ENCODE measurements around the gene GPC5. TPM values are rescaled to one million over a fixed set of nuclear protein-coding genes. Genes with fewer than 3 reads are reported as not detected.

The GPC5 gene
- total RNA-seq, 4 donors from 2014 or later, result 0.24 to 30.8 (median 1.8) TPM; not detected in 1

DNA sequence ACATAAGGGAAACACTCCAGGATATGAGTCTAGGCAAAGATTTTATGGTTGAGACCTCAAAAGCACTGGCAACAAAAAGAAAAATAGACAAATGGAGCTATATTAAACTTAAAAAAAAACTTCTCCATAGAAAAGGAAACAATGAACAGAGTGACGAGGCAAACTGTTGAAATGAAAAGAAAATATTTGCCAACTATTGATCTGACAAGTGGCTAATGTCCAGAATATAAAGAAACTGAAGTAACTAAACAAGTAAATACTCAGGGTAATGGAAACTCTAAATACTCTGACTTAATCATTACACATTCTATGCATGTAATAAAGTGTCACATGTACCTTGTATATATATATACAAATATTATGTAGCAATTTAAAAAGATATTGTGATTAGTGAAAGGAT, 562.5 kb downstream of the GPC5 start:
- H3K36me3 ChIP-seq, result no peaks in the 10 kb centered on the region
- H3K9me3 ChIP-seq, result no peaks in the 10 kb centered on the region
- no peaks in the 10 kb centered on the region for H3K27me3 ChIP-seq
- no peak for DNase-seq
- TF ChIP-seq, protein P1, sequence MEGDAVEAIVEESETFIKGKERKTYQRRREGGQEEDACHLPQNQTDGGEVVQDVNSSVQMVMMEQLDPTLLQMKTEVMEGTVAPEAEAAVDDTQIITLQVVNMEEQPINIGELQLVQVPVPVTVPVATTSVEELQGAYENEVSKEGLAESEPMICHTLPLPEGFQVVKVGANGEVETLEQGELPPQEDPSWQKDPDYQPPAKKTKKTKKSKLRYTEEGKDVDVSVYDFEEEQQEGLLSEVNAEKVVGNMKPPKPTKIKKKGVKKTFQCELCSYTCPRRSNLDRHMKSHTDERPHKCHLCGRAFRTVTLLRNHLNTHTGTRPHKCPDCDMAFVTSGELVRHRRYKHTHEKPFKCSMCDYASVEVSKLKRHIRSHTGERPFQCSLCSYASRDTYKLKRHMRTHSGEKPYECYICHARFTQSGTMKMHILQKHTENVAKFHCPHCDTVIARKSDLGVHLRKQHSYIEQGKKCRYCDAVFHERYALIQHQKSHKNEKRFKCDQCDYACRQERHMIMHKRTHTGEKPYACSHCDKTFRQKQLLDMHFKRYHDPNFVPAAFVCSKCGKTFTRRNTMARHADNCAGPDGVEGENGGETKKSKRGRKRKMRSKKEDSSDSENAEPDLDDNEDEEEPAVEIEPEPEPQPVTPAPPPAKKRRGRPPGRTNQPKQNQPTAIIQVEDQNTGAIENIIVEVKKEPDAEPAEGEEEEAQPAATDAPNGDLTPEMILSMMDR (IDR thresholded peaks at IDR 0.05), result no peak
- no peak for TF ChIP-seq POLR2A (IDR thresholded peaks at IDR 0.05)
- intact Hi-C loops (cut with DNase I; ENCODE audit: low total_unique reads), result no loop called here
- no peak overlapping the region for H3K4me3 ChIP-seq
- H3K4me1 ChIP-seq, result no peaks in the 10 kb centered on the region
- no peak overlapping the region for H3K27ac ChIP-seq

DNA sequence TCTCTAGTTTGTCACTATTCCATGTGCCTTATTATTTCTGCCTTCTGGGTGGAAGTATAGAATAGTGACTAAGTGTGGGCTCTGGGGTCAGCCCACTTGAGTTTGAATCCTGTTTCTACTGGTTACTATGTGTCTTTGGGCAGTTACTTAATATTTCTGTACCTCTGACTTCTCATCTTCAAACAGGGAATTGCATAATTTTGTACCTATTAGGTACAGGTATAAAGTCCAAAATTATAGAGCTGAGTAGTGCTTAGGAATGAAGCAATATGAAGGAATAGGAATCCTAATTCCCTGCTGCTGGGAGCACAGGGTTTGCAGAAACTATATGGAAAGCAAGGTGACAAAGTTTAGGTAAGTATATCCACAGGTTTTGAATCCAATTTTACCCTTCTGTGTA, 564.5 kb downstream of the GPC5 start:
- no peaks in the 10 kb centered on the region for H3K9me3 ChIP-seq
- no peaks in the 10 kb centered on the region for H3K36me3 ChIP-seq
- H3K27ac ChIP-seq, result no peak overlapping the region
- H3K4me3 ChIP-seq, result no peak overlapping the region
- H3K27me3 ChIP-seq, result no peaks in the 10 kb centered on the region
- no peaks in the 10 kb centered on the region for H3K4me1 ChIP-seq
- DNase-seq, result no peak
- intact Hi-C loops (cut with DNase I; ENCODE audit: low total_unique reads), result no loop called here
- no peak for TF ChIP-seq POLR2A (IDR thresholded peaks at IDR 0.05)
- TF ChIP-seq, protein P1 (IDR thresholded peaks at IDR 0.05), result no peak

DNA sequence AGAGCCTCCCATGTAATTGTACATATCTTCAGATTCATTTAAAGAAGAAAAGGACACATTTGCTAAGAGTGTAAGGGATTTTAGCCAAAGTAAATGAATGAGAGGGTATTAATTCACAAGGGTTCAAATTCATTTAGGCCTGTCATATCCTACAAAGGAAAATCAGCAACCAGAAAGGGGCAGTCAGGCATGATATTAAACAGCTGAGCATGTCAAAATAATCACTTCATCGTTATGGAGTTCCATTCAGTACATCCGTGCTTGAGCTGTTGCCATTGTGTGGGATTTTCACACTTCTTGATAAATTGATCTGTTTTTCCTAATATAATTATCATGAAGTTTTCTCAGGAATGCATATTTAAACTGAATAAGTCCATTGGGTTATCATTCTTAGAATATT, 567.1 kb downstream of the GPC5 start:
- H3K27me3 ChIP-seq, result no peaks in the 10 kb centered on the region
- no peak overlapping the region for H3K4me3 ChIP-seq
- H3K9me3 ChIP-seq, result no peaks in the 10 kb centered on the region
- H3K4me1 ChIP-seq, result no peaks in the 10 kb centered on the region
- intact Hi-C loops (cut with DNase I; ENCODE audit: low total_unique reads), result no loop called here
- no peak for TF ChIP-seq POLR2A (IDR thresholded peaks at IDR 0.05)
- TF ChIP-seq, protein P1 (IDR thresholded peaks at IDR 0.05), result no peak
- no peaks in the 10 kb centered on the region for H3K36me3 ChIP-seq
- DNase-seq, result no peak
- no peak overlapping the region for H3K27ac ChIP-seq

DNA sequence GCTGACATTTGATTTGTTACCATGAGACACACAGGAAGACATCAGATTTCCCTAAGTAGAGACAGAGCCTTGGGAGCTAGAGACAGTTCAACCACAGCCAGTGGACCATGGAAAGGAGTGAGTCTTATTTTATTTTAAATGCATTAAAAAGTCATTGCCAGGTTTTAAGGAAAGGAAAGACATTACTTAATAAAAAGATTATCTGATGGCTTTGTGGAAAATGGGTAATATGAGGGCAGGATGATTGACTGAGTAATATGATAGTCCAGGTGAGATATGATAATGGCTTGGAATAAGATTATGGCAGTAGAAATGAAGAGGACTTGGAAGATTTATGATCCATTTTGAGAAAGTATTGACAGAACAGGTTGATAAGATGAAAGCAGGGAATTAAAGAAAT, 580.1 kb downstream of the GPC5 start:
- no peak for DNase-seq
- H3K27ac ChIP-seq, result no peak overlapping the region
- intact Hi-C loops (cut with DNase I; ENCODE audit: low total_unique reads), result no loop called here
- no peaks in the 10 kb centered on the region for H3K27me3 ChIP-seq
- no peaks in the 10 kb centered on the region for H3K9me3 ChIP-seq
- H3K36me3 ChIP-seq, result no peaks in the 10 kb centered on the region
- no peak overlapping the region for H3K4me3 ChIP-seq
- H3K4me1 ChIP-seq, result no peaks in the 10 kb centered on the region
- TF ChIP-seq, protein P1 (IDR thresholded peaks at IDR 0.05), result no peak
- no peak for TF ChIP-seq POLR2A (IDR thresholded peaks at IDR 0.05)

DNA sequence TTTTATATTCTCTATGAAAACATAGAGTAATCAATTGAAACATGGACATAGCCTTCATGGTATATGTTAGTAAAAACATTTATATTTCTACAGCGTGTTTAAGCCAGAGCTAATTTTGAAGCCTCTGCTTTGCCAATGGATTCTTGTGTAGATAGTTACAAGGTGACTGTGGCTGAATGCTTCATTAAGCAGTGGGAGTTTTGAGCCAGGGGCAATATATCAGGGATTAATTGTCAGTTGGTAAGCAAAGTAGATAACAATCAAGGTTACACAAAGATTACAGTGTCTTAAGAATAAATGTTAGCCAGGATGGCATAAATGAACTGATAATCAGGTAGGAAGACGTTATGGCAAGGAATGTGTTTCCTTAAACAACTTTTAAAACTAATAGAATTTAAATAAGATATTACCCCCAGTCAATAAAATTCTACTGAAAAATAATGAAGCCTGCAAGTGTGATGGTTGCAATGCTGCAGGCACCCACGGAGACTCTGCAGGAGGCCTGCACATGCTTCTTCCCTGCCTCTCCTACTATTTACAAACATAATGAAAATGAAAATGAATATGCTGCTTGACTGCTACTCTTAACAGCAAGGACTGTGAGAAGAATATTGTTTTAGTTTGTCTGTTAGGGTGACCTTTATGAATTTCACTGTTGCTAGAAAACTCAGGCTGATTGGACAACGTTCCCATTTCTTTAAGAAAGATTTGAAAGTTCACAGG, 588.5 kb downstream of the GPC5 start:
- Histone ChIP-seq H3K36me3 (no peaks in the 10 kb centered on the region), H3K27ac (no peak overlapping the region), H3K27me3 (no peaks in the 10 kb centered on the region), H3K9me3 (no peaks in the 10 kb centered on the region), H3K4me1 (no peaks in the 10 kb centered on the region), H3K4me3 (no peak overlapping the region)
- TF ChIP-seq, protein P1 (IDR thresholded peaks at IDR 0.05), result no peak
- TF ChIP-seq POLR2A (IDR thresholded peaks at IDR 0.05), result no peak
- intact Hi-C loops (cut with DNase I; ENCODE audit: low total_unique reads), result no loop called here
- DNase-seq, result no peak

Data from uterus (tissue), 4 donors.